ENCODE results near the gene ITK.

ITK gene

DNA sequence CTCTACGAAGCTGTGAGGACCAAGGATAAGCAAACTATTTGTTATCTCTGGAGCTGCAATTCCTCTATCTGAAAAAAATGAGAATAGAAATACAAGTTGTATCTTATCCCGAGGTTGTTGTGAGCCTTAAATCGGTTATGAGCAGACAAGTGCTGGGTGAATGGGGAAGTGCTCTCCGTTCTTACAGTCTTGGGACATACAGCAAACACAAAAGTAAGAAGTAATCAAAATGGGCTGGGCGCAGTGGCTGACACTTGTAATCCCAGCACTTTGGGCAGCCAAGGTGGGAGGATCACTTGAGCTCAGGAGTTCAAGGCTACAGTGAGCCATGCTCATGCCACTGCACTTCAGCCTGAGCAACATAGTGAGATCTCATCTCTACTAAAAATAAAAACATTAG lies 31.7 kb downstream of the ITK start:
- no peak overlapping the region for H3K18ac ChIP-seq (ENCODE audit: low read length)
- H3K27me3 ChIP-seq (ENCODE audit: insufficient read depth, low read length), result no peaks in the 10 kb centered on the region
- no peaks in the 10 kb centered on the region for H3K36me3 ChIP-seq (ENCODE audit: control insufficient read depth in 1 of 2, insufficient read depth in 2 of 2, low read length in 2 of 2)
- no peak overlapping the region for H2BK5ac ChIP-seq (ENCODE audit: low read depth, low read length, poor library complexity)
- H2BK120ac ChIP-seq (ENCODE audit: insufficient read depth, low read length, poor library complexity), result no peak overlapping the region
- no CpG with 5 or more reads among the region's 5 CpGs for WGBS (ENCODE audit: extremely low coverage, insufficient coverage, insufficient read length)
- no peak overlapping the region for H3K4me2 ChIP-seq (ENCODE audit: low read length)
- H3K4me1 ChIP-seq (ENCODE audit: control insufficient read depth in 1 of 2, insufficient read depth in 2 of 2, low read length in 2 of 2), result no peaks in the 10 kb centered on the region
- H3K79me1 ChIP-seq (ENCODE audit: low read length), result no peaks in the 10 kb centered on the region
- H2BK12ac ChIP-seq (ENCODE audit: low read length), result no peak overlapping the region
- no peak overlapping the region for H2AK5ac ChIP-seq (ENCODE audit: low read length)
- no peak overlapping the region for H3K9ac ChIP-seq (ENCODE audit: low read length)
- no peak overlapping the region for H4K12ac ChIP-seq (ENCODE audit: low read depth, low read length)
- H3K4me3 ChIP-seq (ENCODE audit: low read depth, low read length), result no peak overlapping the region
- H4K8ac ChIP-seq (ENCODE audit: low read depth, low read length), result no peak overlapping the region
- no peak overlapping the region for H3K23ac ChIP-seq (ENCODE audit: low read length)
- H3K14ac ChIP-seq (ENCODE audit: low read length), result no peak overlapping the region
- no peak overlapping the region for H3K4ac ChIP-seq (ENCODE audit: low read depth, low read length)
- H3K79me2 ChIP-seq (ENCODE audit: control insufficient read depth, insufficient read depth, low read length, poor library complexity), result no peaks in the 10 kb centered on the region
- H2AFZ ChIP-seq (ENCODE audit: insufficient read depth, low read length, poor library complexity), result no peak overlapping the region
- DNase-seq, result no peak
- H3K9me3 ChIP-seq (ENCODE audit: insufficient read depth, low read depth, low read length), result no peaks in the 10 kb centered on the region
- H4K91ac ChIP-seq (ENCODE audit: low read depth, low read length), result no peak overlapping the region
- H3K27ac ChIP-seq (ENCODE audit: low read depth, low read length), result no peak overlapping the region

GRCh38 chr5:157213527-157214243 lies 33.0 kb downstream of the ITK start:
- H3K23ac ChIP-seq (ENCODE audit: low read length), result no peak overlapping the region
- no peaks in the 10 kb centered on the region for H3K9me3 ChIP-seq (ENCODE audit: insufficient read depth, low read depth, low read length)
- no CpG with 5 or more reads among the region's 7 CpGs for WGBS (ENCODE audit: extremely low coverage, insufficient coverage, insufficient read length)
- no peak overlapping the region for H3K27ac ChIP-seq (ENCODE audit: low read depth, low read length)
- no peak overlapping the region for H4K12ac ChIP-seq (ENCODE audit: low read depth, low read length)
- H4K91ac ChIP-seq (ENCODE audit: low read depth, low read length), result no peak overlapping the region
- H3K79me1 ChIP-seq (ENCODE audit: low read length), result no peaks in the 10 kb centered on the region
- H2AK5ac ChIP-seq (ENCODE audit: low read length), result no peak overlapping the region
- H3K4me1 ChIP-seq (ENCODE audit: control insufficient read depth in 1 of 2, insufficient read depth in 2 of 2, low read length in 2 of 2), result no peaks in the 10 kb centered on the region
- no peak overlapping the region for H2AFZ ChIP-seq (ENCODE audit: insufficient read depth, low read length, poor library complexity)
- H3K79me2 ChIP-seq (ENCODE audit: control insufficient read depth, insufficient read depth, low read length, poor library complexity), result no peaks in the 10 kb centered on the region
- H3K4ac ChIP-seq (ENCODE audit: low read depth, low read length), result no peak overlapping the region
- no peak overlapping the region for H2BK12ac ChIP-seq (ENCODE audit: low read length)
- H2BK120ac ChIP-seq (ENCODE audit: insufficient read depth, low read length, poor library complexity), result no peak overlapping the region
- no peaks in the 10 kb centered on the region for H3K36me3 ChIP-seq (ENCODE audit: control insufficient read depth in 1 of 2, insufficient read depth in 2 of 2, low read length in 2 of 2)
- H4K8ac ChIP-seq (ENCODE audit: low read depth, low read length), result no peak overlapping the region
- H3K18ac ChIP-seq (ENCODE audit: low read length), result no peak overlapping the region
- no peaks in the 10 kb centered on the region for H3K27me3 ChIP-seq (ENCODE audit: insufficient read depth, low read length)
- H3K9ac ChIP-seq (ENCODE audit: low read length), result no peak overlapping the region
- H3K14ac ChIP-seq (ENCODE audit: low read length), result no peak overlapping the region
- DNase-seq, result no peak
- no peak overlapping the region for H3K4me2 ChIP-seq (ENCODE audit: low read length)
- H3K4me3 ChIP-seq (ENCODE audit: low read depth, low read length), result no peak overlapping the region
- H2BK5ac ChIP-seq (ENCODE audit: low read depth, low read length, poor library complexity), result no peak overlapping the region

- H4K8ac ChIP-seq (ENCODE audit: low read depth, low read length), result no peak overlapping the region
- no peaks in the 10 kb centered on the region for H3K79me1 ChIP-seq (ENCODE audit: low read length)
- no peaks in the 10 kb centered on the region for H3K79me2 ChIP-seq (ENCODE audit: control insufficient read depth, insufficient read depth, low read length, poor library complexity)
- no peaks in the 10 kb centered on the region for H3K9me3 ChIP-seq (ENCODE audit: insufficient read depth, low read depth, low read length)
- H3K4me1 ChIP-seq (ENCODE audit: control insufficient read depth in 1 of 2, insufficient read depth in 2 of 2, low read length in 2 of 2), result no peaks in the 10 kb centered on the region
- no peak overlapping the region for H2BK12ac ChIP-seq (ENCODE audit: low read length)
- no peak overlapping the region for H3K27ac ChIP-seq (ENCODE audit: low read depth, low read length)
- H3K9ac ChIP-seq (ENCODE audit: low read length), result no peak overlapping the region
- no peak overlapping the region for H4K12ac ChIP-seq (ENCODE audit: low read depth, low read length)
- no peak overlapping the region for H3K18ac ChIP-seq (ENCODE audit: low read length)
- H3K23ac ChIP-seq (ENCODE audit: low read length), result no peak overlapping the region
- H2AK5ac ChIP-seq (ENCODE audit: low read length), result no peak overlapping the region
- H4K91ac ChIP-seq (ENCODE audit: low read depth, low read length), result no peak overlapping the region
- no peak overlapping the region for H2AFZ ChIP-seq (ENCODE audit: insufficient read depth, low read length, poor library complexity)
- H2BK5ac ChIP-seq (ENCODE audit: low read depth, low read length, poor library complexity), result no peak overlapping the region
- DNase-seq, result no peak
- no peaks in the 10 kb centered on the region for H3K36me3 ChIP-seq (ENCODE audit: control insufficient read depth in 1 of 2, insufficient read depth in 2 of 2, low read length in 2 of 2)
- no peak overlapping the region for H3K4me3 ChIP-seq (ENCODE audit: low read depth, low read length)
- H3K4ac ChIP-seq (ENCODE audit: low read depth, low read length), result no peak overlapping the region
- no peaks in the 10 kb centered on the region for H3K27me3 ChIP-seq (ENCODE audit: insufficient read depth, low read length)
- no peak overlapping the region for H3K4me2 ChIP-seq (ENCODE audit: low read length)
- no peak overlapping the region for H3K14ac ChIP-seq (ENCODE audit: low read length)
- H2BK120ac ChIP-seq (ENCODE audit: insufficient read depth, low read length, poor library complexity), result no peak overlapping the region
These were observed 33.8 kb downstream of the ITK start for GRCh38 chr5:157214415-157214814.

- Histone ChIP-seq H2AK5ac (ENCODE audit: low read length) (no peak overlapping the region), H2AFZ (ENCODE audit: insufficient read depth, low read length, poor library complexity) (no peak overlapping the region), H3K23ac (ENCODE audit: low read length) (no peak overlapping the region), H3K4me1 (ENCODE audit: control insufficient read depth in 1 of 2, insufficient read depth in 2 of 2, low read length in 2 of 2) (no peaks in the 10 kb centered on the region), H3K18ac (ENCODE audit: low read length) (no peak overlapping the region), H3K4me2 (ENCODE audit: low read length) (no peak overlapping the region), H2BK5ac (ENCODE audit: low read depth, low read length, poor library complexity) (no peak overlapping the region), H3K9ac (ENCODE audit: low read length) (no peak overlapping the region), H3K79me1 (ENCODE audit: low read length) (no peaks in the 10 kb centered on the region), H3K4ac (ENCODE audit: low read depth, low read length) (no peak overlapping the region), H3K14ac (ENCODE audit: low read length) (no peak overlapping the region), H2BK12ac (ENCODE audit: low read length) (no peak overlapping the region), H4K91ac (ENCODE audit: low read depth, low read length) (no peak overlapping the region), H3K9me3 (ENCODE audit: insufficient read depth, low read depth, low read length) (no peaks in the 10 kb centered on the region), H4K8ac (ENCODE audit: low read depth, low read length) (no peak overlapping the region), H3K4me3 (ENCODE audit: low read depth, low read length) (no peak overlapping the region), H3K36me3 (ENCODE audit: control insufficient read depth in 1 of 2, insufficient read depth in 2 of 2, low read length in 2 of 2) (no peaks in the 10 kb centered on the region), H2BK120ac (ENCODE audit: insufficient read depth, low read length, poor library complexity) (no peak overlapping the region), H3K27ac (ENCODE audit: low read depth, low read length) (no peak overlapping the region), H4K12ac (ENCODE audit: low read depth, low read length) (no peak overlapping the region), H3K79me2 (ENCODE audit: control insufficient read depth, insufficient read depth, low read length, poor library complexity) (no peaks in the 10 kb centered on the region), H3K27me3 (ENCODE audit: insufficient read depth, low read length) (no peaks in the 10 kb centered on the region)
- no peak for DNase-seq
- no CpG with 5 or more reads among the region's 10 CpGs for WGBS (ENCODE audit: extremely low coverage, insufficient coverage, insufficient read length)
These were observed 34.3 kb downstream of the ITK start for GRCh38 chr5:157214861-157215513.

Data from trophoblast cell (in vitro differentiated cells and primary cell).